ENCODE measurements around the gene ITPR1. TPM values are rescaled to one million over a fixed set of nuclear protein-coding genes. Genes with fewer than 3 reads are reported as not detected.
"Not testable (repeated sequence)": the region's sequence is repeated elsewhere in the genome, so short reads cannot be mapped to it uniquely, and the experiment has no call there.

ITPR1 gene
- total RNA-seq, 1 experiment from 2014 or later: 7.5 TPM

GRCh38 chr3:4449043-4449805 lies 43.9 kb upstream of the ITPR1 start:
- DNase-seq (ENCODE audit: unreplicated experiment): no peak
- Mint-ChIP-seq H3K27me3 (ENCODE audit: insufficient read depth, unreplicated experiment) (no peaks in the 10 kb centered on the region), H3K36me3 (ENCODE audit: insufficient read depth, unreplicated experiment) (peaks cover 36% of the 10 kb centered on the region), H3K9me3 (ENCODE audit: unreplicated experiment) (no peaks in the 10 kb centered on the region), H3K4me3 (ENCODE audit: unreplicated experiment) (no peak overlapping the region), H3K4me1 (ENCODE audit: insufficient read depth, unreplicated experiment) (no peaks in the 10 kb centered on the region), H3K27ac (ENCODE audit: low read depth, unreplicated experiment) (no peak overlapping the region)
- intact Hi-C loops (cut with micrococcal nuclease): no loop called here
- POLR2A ChIA-PET: interaction anchor here (1.1 kb wide), 1 partner anchor 9 kb away, joined by 4 read pairs; no protein-coding TSS in a partner anchor
- TF ChIP-seq CTCF (IDR thresholded peaks at IDR 0.05; ENCODE audit: unreplicated experiment): no peak
- no TSS peak for BruUV-seq (replicated peaks)
- CTCF ChIA-PET: interaction anchor here (1.0 to 1.4 kb wide), 2 partner anchors 9 to 98 kb away, joined by 3 to 5 read pairs; no protein-coding TSS in a partner anchor

GRCh38 chr3:4454142-4454541 lies 39.0 kb upstream of the ITPR1 start:
- POLR2A ChIA-PET: no interaction called here
- CTCF ChIA-PET: interaction anchor here (0.6 kb wide), 1 partner anchor 9 kb away, joined by 4 read pairs; no protein-coding TSS in a partner anchor
- no peak for TF ChIP-seq CTCF (IDR thresholded peaks at IDR 0.05; ENCODE audit: unreplicated experiment)
- no peaks in the 10 kb centered on the region for H3K27me3 Mint-ChIP-seq (ENCODE audit: insufficient read depth, unreplicated experiment)
- no peak for DNase-seq (ENCODE audit: unreplicated experiment)
- H3K4me3 Mint-ChIP-seq (ENCODE audit: unreplicated experiment): no peak overlapping the region
- BruUV-seq (replicated peaks): no TSS peak
- intact Hi-C loops (cut with micrococcal nuclease): no loop called here
- no peaks in the 10 kb centered on the region for H3K9me3 Mint-ChIP-seq (ENCODE audit: unreplicated experiment)
- H3K36me3 Mint-ChIP-seq (ENCODE audit: insufficient read depth, unreplicated experiment): peaks cover 18% of the 10 kb centered on the region
- no peak overlapping the region for H3K27ac Mint-ChIP-seq (ENCODE audit: low read depth, unreplicated experiment)
- H3K4me1 Mint-ChIP-seq (ENCODE audit: insufficient read depth, unreplicated experiment): no peaks in the 10 kb centered on the region

GRCh38 chr3:4456780-4457179 lies 36.4 kb upstream of the ITPR1 start:
- peaks cover 16% of the 10 kb centered on the region for H3K36me3 Mint-ChIP-seq (ENCODE audit: insufficient read depth, unreplicated experiment)
- CTCF ChIA-PET; H3K9me3 Mint-ChIP-seq (ENCODE audit: unreplicated experiment); DNase-seq (ENCODE audit: unreplicated experiment); H3K27me3 Mint-ChIP-seq (ENCODE audit: insufficient read depth, unreplicated experiment); H3K4me1 Mint-ChIP-seq (ENCODE audit: insufficient read depth, unreplicated experiment); BruUV-seq (replicated peaks); H3K27ac Mint-ChIP-seq (ENCODE audit: low read depth, unreplicated experiment); intact Hi-C loops (cut with micrococcal nuclease); H3K4me3 Mint-ChIP-seq (ENCODE audit: unreplicated experiment); POLR2A ChIA-PET: not testable (repeated sequence)

- no peak overlapping the region for H3K27ac Mint-ChIP-seq (ENCODE audit: low read depth, unreplicated experiment)
- intact Hi-C loops (cut with micrococcal nuclease): no loop called here
- DNase-seq (ENCODE audit: unreplicated experiment): no peak
- H3K4me1 Mint-ChIP-seq (ENCODE audit: insufficient read depth, unreplicated experiment): no peaks in the 10 kb centered on the region
- ChIA-PET CTCF (no interaction called here), POLR2A (interaction anchor here (0.8 to 1.0 kb wide), 2 partner anchors 9 to 95 kb away, joined by 4 read pairs; no protein-coding TSS in a partner anchor)
- H3K27me3 Mint-ChIP-seq (ENCODE audit: insufficient read depth, unreplicated experiment): no peaks in the 10 kb centered on the region
- no peaks in the 10 kb centered on the region for H3K9me3 Mint-ChIP-seq (ENCODE audit: unreplicated experiment)
- BruUV-seq (replicated peaks): no TSS peak
- H3K36me3 Mint-ChIP-seq (ENCODE audit: insufficient read depth, unreplicated experiment): peaks cover 6% of the 10 kb centered on the region
- TF ChIP-seq CTCF (IDR thresholded peaks at IDR 0.05; ENCODE audit: unreplicated experiment): no peak
- no peak overlapping the region for H3K4me3 Mint-ChIP-seq (ENCODE audit: unreplicated experiment)
Observed at GRCh38 chr3:4458961-4459360, 34.2 kb upstream of the ITPR1 start.
